ENCODE results near the gene DSCAM. TPM values are rescaled to one million over a fixed set of nuclear protein-coding genes. Genes with fewer than 3 reads are reported as not detected.

DSCAM gene
- total and polyA plus RNA-seq, 2 donors (not counting 3 experiments of a cell fraction or from before 2014, with no cell fraction given), result not detected

GRCh38 chr21:40496116-40496515, 350.8 kb downstream of the DSCAM start:
- dilution Hi-C loops (cut with MboI; ENCODE audit: extremely low pct_ligation_motif_present, low sequenced_read_pairs), result no loop called here
- DNase-seq (ENCODE audit: low read depth, low spot score) (no peak), FAIRE-seq (no peak)

More at GRCh38 chr21:40496116-40496515, 350.8 kb downstream of the DSCAM start:
- Histone ChIP-seq H3K9me3 (replicated peaks; ENCODE audit: control insufficient read depth, insufficient read depth, low read length) (peaks cover 8% of the 10 kb centered on the region), H3K4me3 (replicated peaks in 1 of 3; ENCODE audit: insufficient read depth in 1 of 3, low read depth in 1 of 3, low read length in 3 of 3) (no peak overlapping the region), H3K27me3 (ENCODE audit: control insufficient read depth in 2 of 2, insufficient read depth in 2 of 2, low read length in 2 of 2) (no peaks in the 10 kb centered on the region), H3K27ac (ENCODE audit: insufficient read depth, low read depth, low read length) (no peak overlapping the region), H3K4me1 (ENCODE audit: control insufficient read depth, extremely low read depth, insufficient read depth, low read length) (no peaks in the 10 kb centered on the region), H2AFZ (ENCODE audit: low read depth, low read length) (no peak overlapping the region), H3K4me2 (ENCODE audit: insufficient read depth, low read length) (no peak overlapping the region), H3K9me1 (replicated peaks; ENCODE audit: control insufficient read depth, extremely low read depth, insufficient read depth, low read length) (no peaks in the 10 kb centered on the region), H3K36me3 (ENCODE audit: control insufficient read depth in 2 of 2, extremely low read depth in 1 of 2, insufficient read depth in 2 of 2, low read length in 2 of 2) (no peaks in the 10 kb centered on the region), H3K79me2 (ENCODE audit: control insufficient read depth, insufficient read depth, low read length) (no peaks in the 10 kb centered on the region), H4K20me1 (replicated peaks; ENCODE audit: control insufficient read depth, extremely low read depth, insufficient read depth, low read length) (no peaks in the 10 kb centered on the region), H3K9ac (replicated peaks; ENCODE audit: extremely low read depth, insufficient read depth, low read length) (no peak overlapping the region)
- ChIA-PET CTCF (no interaction called here), POLR2A (no interaction called here)
- no peak for TF ChIP-seq JUN (IDR thresholded peaks at IDR 0.05; ENCODE audit: borderline replicate concordance, insufficient read depth, insufficient read length, low read depth)
- TF ChIP-seq FOS (IDR thresholded peaks at IDR 0.05; ENCODE audit: borderline replicate concordance, insufficient read depth, low read length), result no peak
- TF ChIP-seq, protein P1, sequence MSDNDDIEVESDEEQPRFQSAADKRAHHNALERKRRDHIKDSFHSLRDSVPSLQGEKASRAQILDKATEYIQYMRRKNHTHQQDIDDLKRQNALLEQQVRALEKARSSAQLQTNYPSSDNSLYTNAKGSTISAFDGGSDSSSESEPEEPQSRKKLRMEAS (IDR thresholded peaks at IDR 0.05; ENCODE audit: insufficient read depth, insufficient read length), result no peak
- no peak for TF ChIP-seq MYC (IDR thresholded peaks at IDR 0.05; ENCODE audit: low read depth, low read length)
- no peak for TF ChIP-seq EZH2 (IDR thresholded peaks at IDR 0.05; ENCODE audit: borderline replicate concordance, low read depth, low read length, severe bottlenecking)
- no peak for TF ChIP-seq CTCF (IDR thresholded peaks at IDR 0.05; ENCODE audit: extremely low read depth in 1 of 2, insufficient read depth in 1 of 2, low read depth in 1 of 2, low read length in 2 of 2)
- TF ChIP-seq GATA2 (IDR thresholded peaks at IDR 0.05; ENCODE audit: insufficient read depth, insufficient read length, low read depth, low read length), result no peak
- no peak for TF ChIP-seq POLR2A (IDR thresholded peaks at IDR 0.05; ENCODE audit: low read depth, low read length)
- no peak for TF ChIP-seq POLR2AphosphoS5 (IDR thresholded peaks at IDR 0.05; ENCODE audit: insufficient read depth, low read depth, low read length)
- intact Hi-C loops (cut with micrococcal nuclease), result no loop called here
- no TSS peak for BruUV-seq (replicated peaks)
